Measurements from ENCODE around the gene PAX2. TPM values are rescaled to one million over a fixed set of nuclear protein-coding genes. Genes with fewer than 3 reads are reported as not detected.

The PAX2 gene
- total RNA-seq, 4 donors from 2014 or later, result not detected

- peaks cover 0 to 42% (median 22%) of the 10 kb centered on the region in 4 donors for H3K4me1 ChIP-seq
- DNase-seq, result no peak
- intact Hi-C loops (cut with DNase I; ENCODE audit: low total_unique reads) (loop anchor here (10.0 kb wide), 1 partner anchor 175 kb away; no protein-coding TSS in a partner anchor), in situ Hi-C loops (cut with MboI; ENCODE audit: low pct_ligation_motif_present in 1 of 4, low pct_unique_long_range_greater_than_20kb in 1 of 4, low sequenced_read_pairs in 3 of 4) (no loop called here)
- TF ChIP-seq EP300 (IDR thresholded peaks at IDR 0.05; ENCODE audit: low read depth) (no peak), POLR2AphosphoS5 (IDR thresholded peaks at IDR 0.05) (no peak), POLR2A (IDR thresholded peaks at IDR 0.05) (no peak)
- TF ChIP-seq, protein P1, sequence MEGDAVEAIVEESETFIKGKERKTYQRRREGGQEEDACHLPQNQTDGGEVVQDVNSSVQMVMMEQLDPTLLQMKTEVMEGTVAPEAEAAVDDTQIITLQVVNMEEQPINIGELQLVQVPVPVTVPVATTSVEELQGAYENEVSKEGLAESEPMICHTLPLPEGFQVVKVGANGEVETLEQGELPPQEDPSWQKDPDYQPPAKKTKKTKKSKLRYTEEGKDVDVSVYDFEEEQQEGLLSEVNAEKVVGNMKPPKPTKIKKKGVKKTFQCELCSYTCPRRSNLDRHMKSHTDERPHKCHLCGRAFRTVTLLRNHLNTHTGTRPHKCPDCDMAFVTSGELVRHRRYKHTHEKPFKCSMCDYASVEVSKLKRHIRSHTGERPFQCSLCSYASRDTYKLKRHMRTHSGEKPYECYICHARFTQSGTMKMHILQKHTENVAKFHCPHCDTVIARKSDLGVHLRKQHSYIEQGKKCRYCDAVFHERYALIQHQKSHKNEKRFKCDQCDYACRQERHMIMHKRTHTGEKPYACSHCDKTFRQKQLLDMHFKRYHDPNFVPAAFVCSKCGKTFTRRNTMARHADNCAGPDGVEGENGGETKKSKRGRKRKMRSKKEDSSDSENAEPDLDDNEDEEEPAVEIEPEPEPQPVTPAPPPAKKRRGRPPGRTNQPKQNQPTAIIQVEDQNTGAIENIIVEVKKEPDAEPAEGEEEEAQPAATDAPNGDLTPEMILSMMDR (IDR thresholded peaks at IDR 0.05), result no peak
- H3K4me3 ChIP-seq, result no peak overlapping the region
- peaks cover 100% of the 10 kb centered on the region for H3K27me3 ChIP-seq
- H3K9me3 ChIP-seq, result no peaks in the 10 kb centered on the region
- no peak overlapping the region for H3K27ac ChIP-seq
- H3K36me3 ChIP-seq, result no peaks in the 10 kb centered on the region
- 2 to 5% methylated on average over 10 to 46 of the region's 56 CpGs for WGBS, 2 donors (ENCODE audit: low coverage in 1 of 2)
Measured at GRCh38 chr10:100739517-100740368, 5.6 kb upstream of the PAX2 start.

- H3K36me3 ChIP-seq, result no peaks in the 10 kb centered on the region
- no peaks in the 10 kb centered on the region for H3K9me3 ChIP-seq
- H3K27me3 ChIP-seq, result peaks cover 100% of the 10 kb centered on the region
- no peak for DNase-seq
- H3K4me3 ChIP-seq, result no peak overlapping the region
- in situ Hi-C loops (cut with MboI; ENCODE audit: low pct_ligation_motif_present in 1 of 4, low pct_unique_long_range_greater_than_20kb in 1 of 4, low sequenced_read_pairs in 3 of 4), result no loop called here
- TF ChIP-seq, protein P1 (IDR thresholded peaks at IDR 0.05), result no peak
- no peak for TF ChIP-seq POLR2A (IDR thresholded peaks at IDR 0.05)
- no peak for TF ChIP-seq EP300 (IDR thresholded peaks at IDR 0.05; ENCODE audit: low read depth)
- no peak for TF ChIP-seq POLR2AphosphoS5 (IDR thresholded peaks at IDR 0.05)
- peaks cover 3 to 52% (median 29%) of the 10 kb centered on the region in 4 donors for H3K4me1 ChIP-seq
- WGBS, 2 donors (ENCODE audit: low coverage in 1 of 2), result 9 to 26% methylated on average over 4 to 16 of the region's 16 CpGs
- intact Hi-C loops (cut with DNase I; ENCODE audit: low total_unique reads), result loop anchor here (10.0 kb wide), 1 partner anchor 176 kb away; no protein-coding TSS in a partner anchor
- H3K27ac ChIP-seq, result no peak overlapping the region
Measured at GRCh38 chr10:100740476-100741377, 4.7 kb upstream of the PAX2 start.

DNA sequence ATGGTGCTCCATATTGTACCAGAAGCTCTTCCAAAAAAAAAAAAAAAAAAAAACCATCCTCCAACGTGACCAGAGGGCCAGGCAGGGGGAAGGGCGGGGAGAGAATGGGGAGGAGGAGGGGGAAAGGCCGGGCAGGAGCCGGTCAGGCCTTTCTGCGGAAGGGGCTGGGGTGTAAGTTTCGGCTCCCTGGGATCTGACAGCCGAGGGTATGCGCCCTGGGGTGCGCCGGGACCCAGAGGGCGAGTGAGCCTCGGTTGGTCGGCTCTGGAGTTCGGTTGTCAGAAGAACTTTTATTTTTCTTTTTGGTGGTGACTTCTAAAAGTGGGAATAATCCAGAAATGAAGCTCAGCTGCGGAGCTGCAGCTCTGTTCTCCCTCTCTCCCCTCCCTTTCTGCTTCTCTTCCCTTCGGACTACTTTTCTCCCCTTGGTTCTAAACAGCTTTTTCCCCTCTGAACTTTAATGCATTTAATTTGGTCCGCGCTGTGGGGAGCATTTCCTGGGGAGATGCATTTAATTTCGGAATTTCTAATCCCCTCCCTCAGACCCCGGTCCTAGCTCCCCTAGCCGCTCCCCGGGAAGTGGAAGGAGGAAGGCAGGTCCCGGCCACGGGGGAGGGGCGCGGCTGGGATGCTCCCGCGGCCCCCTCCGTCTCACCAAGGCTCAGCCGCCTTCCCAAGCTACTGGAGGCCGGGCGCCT, 3.9 kb upstream of the PAX2 start:
- in situ Hi-C loops (cut with MboI; ENCODE audit: low pct_ligation_motif_present in 1 of 4, low pct_unique_long_range_greater_than_20kb in 1 of 4, low sequenced_read_pairs in 3 of 4) (no loop called here), intact Hi-C loops (cut with DNase I; ENCODE audit: low total_unique reads) (loop anchor here (10.0 kb wide), 1 partner anchor 177 kb away; no protein-coding TSS in a partner anchor)
- Histone ChIP-seq H3K9me3 (no peaks in the 10 kb centered on the region), H3K27ac (no peak overlapping the region), H3K4me1 (peaks cover 3 to 60% (median 33%) of the 10 kb centered on the region in 4 donors), H3K36me3 (no peaks in the 10 kb centered on the region), H3K27me3 (peaks cover 100% of the 10 kb centered on the region), H3K4me3 (no peak overlapping the region)
- no peak for DNase-seq
- WGBS, 2 donors (ENCODE audit: low coverage in 1 of 2), result 10 to 12% methylated on average over 2 to 32 of the region's 32 CpGs
- no peak for TF ChIP-seq POLR2A (IDR thresholded peaks at IDR 0.05)
- no peak for TF ChIP-seq POLR2AphosphoS5 (IDR thresholded peaks at IDR 0.05)
- TF ChIP-seq EP300 (IDR thresholded peaks at IDR 0.05; ENCODE audit: low read depth), result no peak
- TF ChIP-seq, protein P1 (IDR thresholded peaks at IDR 0.05), result no peak
